Esophagus muscularis mucosa (tissue), 4 donors: Measurements from ENCODE around the gene DUT.

ENCODE experiments used
- EP300 ChIP-seq: sonication (generic); formaldehyde crosslinking; IDR thresholded peaks from one replicate; pipeline ENCODE4 v1.6.1; 2017; ENCODE audit warnings: antibody characterized with exemption
- POLR2A ChIP-seq: fragments of 450-650 bp; IDR thresholded peaks from one replicate; pipeline ENCODE4 v1.6.1; 2017; ENCODE audit warnings: antibody characterized with exemption, moderate library complexity, mild to moderate bottlenecking, low read depth
- POLR2AphosphoS5 ChIP-seq, 2 donors: sonication (generic); formaldehyde crosslinking; IDR thresholded peaks; one replicate each; pipeline ENCODE4 v1.6.1; 2017; ENCODE audit warnings: antibody characterized with exemption in 2 of 2
- TF ChIP-seq, protein P1 (sequence below), 3 experiments: fragments of 200-600 bp in 2 of 3; fragments of 450-650 bp in 1 of 3; sonication (generic) in 2 of 3; IDR thresholded peaks; one replicate each; pipeline ENCODE4 v1.5.1; 2017 to 2019; ENCODE audit warnings: antibody characterized with exemption in 3 of 3, mild to moderate bottlenecking in 2 of 3, moderate library complexity in 1 of 3

GRCh38 chr15:48370460-48370859 is 39.2 kb downstream of the DUT start:
- TF ChIP-seq, protein P1, sequence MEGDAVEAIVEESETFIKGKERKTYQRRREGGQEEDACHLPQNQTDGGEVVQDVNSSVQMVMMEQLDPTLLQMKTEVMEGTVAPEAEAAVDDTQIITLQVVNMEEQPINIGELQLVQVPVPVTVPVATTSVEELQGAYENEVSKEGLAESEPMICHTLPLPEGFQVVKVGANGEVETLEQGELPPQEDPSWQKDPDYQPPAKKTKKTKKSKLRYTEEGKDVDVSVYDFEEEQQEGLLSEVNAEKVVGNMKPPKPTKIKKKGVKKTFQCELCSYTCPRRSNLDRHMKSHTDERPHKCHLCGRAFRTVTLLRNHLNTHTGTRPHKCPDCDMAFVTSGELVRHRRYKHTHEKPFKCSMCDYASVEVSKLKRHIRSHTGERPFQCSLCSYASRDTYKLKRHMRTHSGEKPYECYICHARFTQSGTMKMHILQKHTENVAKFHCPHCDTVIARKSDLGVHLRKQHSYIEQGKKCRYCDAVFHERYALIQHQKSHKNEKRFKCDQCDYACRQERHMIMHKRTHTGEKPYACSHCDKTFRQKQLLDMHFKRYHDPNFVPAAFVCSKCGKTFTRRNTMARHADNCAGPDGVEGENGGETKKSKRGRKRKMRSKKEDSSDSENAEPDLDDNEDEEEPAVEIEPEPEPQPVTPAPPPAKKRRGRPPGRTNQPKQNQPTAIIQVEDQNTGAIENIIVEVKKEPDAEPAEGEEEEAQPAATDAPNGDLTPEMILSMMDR (IDR thresholded peaks at IDR 0.05) = no peak
- TF ChIP-seq POLR2A = no peak
- no peak for TF ChIP-seq EP300
- TF ChIP-seq POLR2AphosphoS5 (IDR thresholded peaks at IDR 0.05) = no peak
